GM18870 (cell line): ENCODE data around the gene VDR.

Experiments used
- ATAC-seq: cut with Tn5 transposase; IDR thresholded peaks from one replicate; pipeline ENCODE4 v1.9.1; 2021; ENCODE audit warnings: moderate library complexity; ENCODE audit not compliant: unreplicated experiment

VDR gene

GRCh38 chr12:47904713-47905709 lies at the start of gene VDR:
TSS of gene VDR (minus strand) at chr12:47904994. CDS start at chr12:47879113, 25,881 bp downstream.
- no peak for ATAC-seq

- no peak for ATAC-seq
Observed at GRCh38 chr12:47954058-47954457, 49.3 kb upstream of the VDR start.

DNA sequence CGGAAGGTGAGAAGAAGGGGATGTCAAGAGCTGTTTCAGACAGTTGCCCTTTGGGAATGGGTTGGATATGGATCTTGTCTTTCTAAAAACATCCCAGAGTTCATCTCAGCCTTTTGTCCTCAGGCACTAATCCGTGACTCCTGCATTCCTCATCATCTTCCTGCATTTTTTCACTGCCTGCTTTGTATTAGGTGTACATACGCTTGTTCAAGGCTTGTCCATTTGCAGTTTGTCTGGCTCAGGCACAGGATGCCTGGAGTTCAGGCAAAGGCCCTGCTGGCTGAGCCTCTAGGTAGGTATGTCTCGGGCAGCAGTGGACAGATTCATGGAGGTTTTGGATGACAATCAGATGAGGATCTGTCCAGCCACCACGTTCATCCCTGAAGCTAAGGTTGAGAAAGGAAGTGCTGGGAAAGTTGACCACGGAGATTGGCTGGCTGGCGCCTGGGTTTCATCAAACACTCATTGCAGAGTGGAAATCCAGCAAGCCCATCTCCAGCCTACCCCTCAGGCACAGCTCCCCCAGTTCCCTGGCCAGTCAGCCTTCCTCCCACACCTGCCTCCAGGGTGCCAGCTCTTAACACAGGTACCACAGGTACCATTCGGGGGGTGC lies 46.2 kb upstream of the VDR start:
- no peak for ATAC-seq

DNA sequence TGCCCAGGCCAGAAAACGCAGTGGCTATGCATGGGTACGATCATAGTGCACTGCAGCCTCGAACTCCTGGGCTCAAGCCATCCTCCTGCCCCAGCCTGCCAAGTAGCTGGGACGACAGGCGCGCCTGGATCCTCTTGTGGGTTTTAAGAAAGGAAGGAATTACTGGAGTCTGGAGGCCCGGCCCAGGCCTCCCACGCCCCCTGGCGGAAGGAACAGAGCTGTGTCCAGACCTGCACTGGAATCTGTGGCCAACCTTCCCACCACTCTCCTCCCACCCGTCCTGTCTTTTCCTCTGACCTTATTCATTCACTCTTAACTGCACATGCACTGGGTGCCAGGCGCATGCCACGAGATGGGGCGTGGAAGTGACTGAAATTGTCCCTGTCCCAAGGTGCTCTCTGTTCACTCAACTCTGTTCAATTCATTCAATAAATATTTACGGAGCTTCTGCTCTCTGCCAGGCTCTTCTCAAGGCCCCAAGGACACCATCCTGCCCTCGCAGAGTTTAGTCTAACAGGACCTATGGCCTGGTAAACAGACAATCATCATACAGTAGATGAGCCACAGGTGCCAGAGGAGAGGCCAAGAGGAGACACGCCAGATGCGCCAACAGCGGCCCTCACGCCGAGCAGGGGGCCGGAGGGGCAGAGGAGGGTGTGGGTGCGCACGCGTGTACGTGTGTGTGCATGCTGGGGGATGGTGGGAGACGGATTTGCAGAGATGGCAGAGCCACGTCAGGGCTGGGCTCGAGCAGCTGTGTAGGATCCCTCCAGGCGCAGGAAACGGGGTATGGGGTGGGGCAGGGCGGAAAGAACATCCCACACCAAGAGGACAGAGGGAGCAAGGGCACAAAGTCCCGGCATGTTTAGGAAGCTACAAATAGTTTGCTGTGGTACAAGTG lies 44.9 kb upstream of the VDR start:
- ATAC-seq: no peak

- no peak for ATAC-seq
Observed at GRCh38 chr12:47947341-47947740, 42.5 kb upstream of the VDR start.

DNA sequence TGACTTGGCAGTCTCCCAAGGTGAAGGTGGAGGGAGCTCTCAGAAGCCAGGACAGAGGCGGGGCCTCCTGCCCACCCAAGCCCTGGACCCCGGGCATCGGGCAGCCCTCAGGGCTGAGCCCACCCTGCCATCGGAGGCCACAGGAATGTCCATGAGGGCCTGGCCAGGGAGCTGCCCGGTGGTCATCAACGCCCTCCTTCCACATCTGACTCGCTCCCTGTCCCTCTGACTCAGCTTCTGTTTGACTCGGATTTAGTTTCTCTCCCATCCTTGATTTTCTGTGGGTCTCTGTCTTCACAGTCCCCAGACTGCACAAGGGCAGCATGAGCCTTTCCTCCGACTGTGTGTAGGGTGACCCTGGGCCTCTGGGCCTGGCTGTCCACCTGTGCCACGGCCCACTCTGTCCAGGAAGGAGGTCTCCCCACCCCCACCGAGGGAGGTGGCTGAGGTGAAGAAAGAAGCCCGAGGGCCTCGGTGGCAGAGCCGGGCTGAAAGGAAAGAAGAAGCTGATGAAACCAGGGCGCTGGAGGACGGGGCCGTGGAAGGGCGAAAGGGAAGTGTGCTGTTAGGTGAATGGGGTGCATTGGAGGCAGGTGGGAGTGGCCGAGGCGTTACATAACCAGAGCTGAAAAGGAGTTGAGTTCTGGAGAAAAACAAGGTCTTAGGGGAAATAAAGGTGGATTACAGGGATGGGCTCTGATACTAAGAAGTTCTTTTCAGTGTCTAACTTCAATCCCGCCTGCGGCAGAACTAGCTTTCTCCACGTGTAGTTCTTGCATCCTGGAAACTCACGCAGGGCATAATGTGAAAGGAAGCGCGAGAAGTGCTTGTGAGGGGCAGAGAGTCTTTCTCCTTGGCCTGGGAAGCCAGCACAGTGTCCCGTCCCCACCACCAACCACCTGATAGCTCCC lies 41.9 kb upstream of the VDR start:
- no peak for ATAC-seq

GRCh38 chr12:47945341-47945728 lies 40.5 kb upstream of the VDR start:
- ATAC-seq: no peak

DNA sequence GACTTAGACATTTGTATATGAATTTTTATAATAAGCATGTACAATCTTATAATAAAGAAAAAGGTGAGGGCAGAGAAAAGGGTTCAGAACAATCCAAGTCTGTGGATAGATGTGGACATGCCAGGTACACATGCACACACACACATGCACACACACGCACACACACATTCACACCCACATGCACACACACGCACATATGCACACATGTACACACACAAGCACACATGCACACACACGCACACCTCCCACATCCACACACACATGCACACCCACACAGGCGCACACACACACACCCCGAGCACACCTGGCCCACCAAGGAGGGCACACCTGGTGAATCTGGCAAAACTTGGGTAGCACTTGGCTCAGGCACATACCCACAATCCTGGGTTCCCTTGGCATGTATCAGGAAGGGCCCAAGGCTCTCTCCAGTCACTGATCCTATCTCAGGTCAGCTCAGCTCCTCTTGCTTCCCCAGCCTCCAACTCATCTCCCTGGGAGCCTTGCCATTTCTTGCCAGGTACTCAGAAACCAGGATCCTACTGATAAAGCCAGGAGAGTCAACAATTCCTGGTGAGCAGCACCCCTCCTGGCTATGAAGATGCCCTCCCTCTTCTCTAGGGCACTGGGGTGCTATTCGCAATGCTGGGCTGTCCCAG lies 40.0 kb upstream of the VDR start:
- ATAC-seq: no peak

GRCh38 chr12:47943623-47944340 lies 39.0 kb upstream of the VDR start:
- no peak for ATAC-seq

DNA sequence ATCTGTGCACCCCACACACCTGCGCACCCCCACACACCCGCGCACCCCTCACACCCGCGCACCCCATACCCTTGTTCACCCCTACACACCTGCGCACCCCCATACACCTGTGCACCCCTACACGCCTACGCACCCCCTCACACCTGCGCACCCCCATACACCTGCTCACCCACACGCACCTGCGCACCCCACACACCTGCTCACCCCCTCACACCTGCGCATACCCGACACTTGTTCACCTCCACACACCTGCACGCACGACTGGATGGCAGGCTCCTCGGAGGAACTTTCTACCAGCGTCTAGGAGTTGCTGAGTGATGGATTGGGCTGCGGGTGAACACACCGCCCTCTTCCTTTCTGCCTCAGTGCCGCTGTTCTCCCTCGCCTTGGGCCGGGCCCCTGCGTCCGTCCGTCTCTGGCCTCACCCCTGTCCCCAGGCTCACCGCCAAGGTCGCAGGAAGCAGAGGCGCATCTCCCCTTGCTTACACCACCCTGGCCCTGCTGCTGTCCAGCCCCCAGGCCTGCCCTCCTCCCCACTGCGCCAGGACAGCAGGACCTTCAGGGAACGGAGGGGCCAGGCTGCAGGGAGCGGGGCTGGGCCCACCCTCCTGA lies 37.9 kb upstream of the VDR start:
- no peak for ATAC-seq

DNA sequence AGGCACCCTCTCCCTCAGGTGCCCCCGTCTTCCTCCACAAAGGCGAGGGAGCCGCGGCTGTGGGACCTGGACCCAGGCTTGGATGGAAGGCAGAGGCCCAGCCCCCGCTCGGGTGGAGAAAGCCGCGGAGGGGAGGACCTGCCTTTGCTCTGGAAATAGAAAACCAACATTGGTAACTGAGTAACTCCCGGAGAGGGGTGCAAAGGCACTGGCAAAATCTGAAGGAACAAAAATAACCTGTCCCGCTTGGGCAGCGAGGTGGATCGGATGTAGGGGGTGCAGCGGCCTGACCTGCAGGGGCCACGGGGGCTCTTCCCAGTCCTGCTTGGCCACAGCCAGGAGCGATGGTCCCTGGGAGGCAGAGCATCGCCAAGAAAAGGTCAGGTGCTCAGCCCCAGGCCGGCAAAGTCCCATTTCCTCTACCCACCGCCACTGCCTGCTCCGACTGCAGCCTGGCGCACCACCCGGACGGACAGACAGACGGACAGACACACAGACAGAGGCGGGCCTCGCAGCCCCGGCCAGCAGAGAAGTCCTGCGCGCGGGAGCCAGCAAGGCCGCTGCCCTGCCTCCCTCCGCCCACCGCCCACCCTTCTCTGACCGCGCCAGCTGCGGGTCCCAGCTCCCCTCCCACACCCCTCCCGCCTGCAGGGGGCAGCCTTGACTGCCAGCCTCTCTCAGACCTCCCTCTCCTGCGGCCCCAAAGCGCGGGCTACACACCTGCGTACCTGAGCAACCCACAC lies 37.2 kb upstream of the VDR start:
- ATAC-seq: no peak

GRCh38 chr12:47941475-47941780 lies 36.6 kb upstream of the VDR start:
- no peak for ATAC-seq

- ATAC-seq: no peak
Observed at GRCh38 chr12:47940773-47941474, 36.1 kb upstream of the VDR start.

- no peak for ATAC-seq
Observed at GRCh38 chr12:47939009-47939601, 34.3 kb upstream of the VDR start.

- no peak for ATAC-seq
Observed at GRCh38 chr12:47938594-47938993, 33.8 kb upstream of the VDR start.

DNA sequence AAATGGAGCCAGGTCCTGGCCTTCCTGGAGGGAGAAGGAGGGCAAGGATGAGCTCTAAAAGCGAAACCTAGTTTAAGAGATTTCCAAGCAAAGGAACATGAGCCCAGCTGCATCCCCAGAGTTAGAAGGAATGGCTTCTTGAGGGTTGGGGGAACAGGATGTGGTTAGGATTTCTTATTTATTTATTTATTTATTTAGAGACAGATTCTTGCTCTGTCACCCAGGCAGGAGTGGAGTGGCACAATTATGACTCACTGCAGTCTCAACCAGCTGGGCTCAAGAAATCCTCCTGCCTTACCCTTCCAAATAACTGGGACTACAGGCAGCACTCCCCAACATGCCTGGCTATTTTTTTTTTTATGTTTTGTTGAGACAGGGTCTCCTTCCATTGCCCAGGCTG lies 33.3 kb upstream of the VDR start:
- no peak for ATAC-seq

DNA sequence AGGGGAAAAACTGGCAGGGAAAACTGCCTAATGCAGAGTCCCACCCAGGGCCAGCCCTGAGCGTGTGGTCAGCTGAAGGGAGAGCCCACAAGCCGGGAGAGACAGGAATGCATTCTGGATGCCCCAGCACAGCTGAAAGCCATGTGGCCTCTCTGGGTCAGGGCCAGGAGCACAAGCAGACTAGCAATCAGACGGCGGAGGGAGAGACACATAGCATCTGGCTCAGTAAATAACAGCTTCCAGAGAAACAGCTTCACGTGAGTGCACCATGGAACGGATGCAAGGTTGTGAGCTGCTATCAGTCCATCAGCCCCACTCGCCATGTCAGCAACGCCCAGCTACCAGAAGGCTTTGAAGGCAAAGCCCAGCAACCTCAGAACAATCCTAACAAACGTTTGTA lies 30.4 kb upstream of the VDR start:
- no peak for ATAC-seq
